Vagina (tissue), 2 donors: Measurements from ENCODE around the gene IL18. TPM values are rescaled to one million over a fixed set of nuclear protein-coding genes. Genes with fewer than 3 reads are reported as not detected.

Experiments
- DNase-seq, 2 donors: peaks; one replicate each; pipeline ENCODE4 v3.0.0-alpha.2; 2017; ENCODE audit errors: extremely low spot score in 2 of 2
- H3K27ac ChIP-seq: fragments of 200-600 bp; sonication (generic); one replicate; pipeline ENCODE4 v1.5.1; 2019
- H3K27me3 ChIP-seq: fragments of 200-600 bp; sonication (generic); one replicate; pipeline ENCODE4 v1.5.1; 2019
- H3K36me3 ChIP-seq, 2 donors: fragments of 200-600 bp; sonication (generic); one replicate each; pipeline ENCODE4 v1.5.1; 2017 to 2019
- H3K4me1 ChIP-seq: fragments of 200-600 bp; sonication (generic); one replicate; pipeline ENCODE4 v1.5.1; 2019
- H3K4me3 ChIP-seq, 2 donors: fragments of 200-600 bp; sonication (generic); 1 replicate in 1 of 2; 2 replicates in 1 of 2; pipeline ENCODE4 v1.5.1; 2016 to 2019
- H3K9me3 ChIP-seq: fragments of 200-600 bp; sonication (generic); one replicate; pipeline ENCODE4 v1.5.1; 2019
- CTCF ChIP-seq, 3 experiments: fragments of 450-650 bp in 2 of 3; fragments of 200-600 bp in 1 of 3; sonication (generic) in 1 of 3; IDR thresholded peaks; one replicate each; pipeline ENCODE4 v1.5.1; 2017 to 2019; ENCODE audit warnings: antibody characterized with exemption in 3 of 3, mild to moderate bottlenecking in 2 of 3, moderate library complexity in 2 of 3
- POLR2A ChIP-seq, 2 donors: fragments of 450-650 bp; IDR thresholded peaks; one replicate each; pipeline ENCODE4 v1.6.1; 2017; ENCODE audit warnings: antibody characterized with exemption in 2 of 2, mild to moderate bottlenecking in 2 of 2, moderate library complexity in 2 of 2
- POLR2AphosphoS5 ChIP-seq, 2 donors: sonication (generic); formaldehyde crosslinking; IDR thresholded peaks; one replicate each; pipeline ENCODE4 v1.9.0; 2017; ENCODE audit warnings: antibody characterized with exemption in 2 of 2, mild to moderate bottlenecking in 2 of 2, low read depth in 1 of 2; ENCODE audit not compliant: insufficient read depth in 1 of 2
- intact Hi-C: fragments of 100-400 bp; cut with DNase I; formaldehyde crosslinking; loops from one replicate; pipeline ENCODE4 v1.15.1; 2023
- total RNA-seq: library from RNA; depleted of rRNA; stranded (reverse); fragments of >200 nt; gene quantifications from one replicate; pipeline ENCODE4 v1.2.3, GENCODE V29; 2016

The IL18 gene
- total RNA-seq, 1 donor from 2014 or later = 48.6 TPM

DNA sequence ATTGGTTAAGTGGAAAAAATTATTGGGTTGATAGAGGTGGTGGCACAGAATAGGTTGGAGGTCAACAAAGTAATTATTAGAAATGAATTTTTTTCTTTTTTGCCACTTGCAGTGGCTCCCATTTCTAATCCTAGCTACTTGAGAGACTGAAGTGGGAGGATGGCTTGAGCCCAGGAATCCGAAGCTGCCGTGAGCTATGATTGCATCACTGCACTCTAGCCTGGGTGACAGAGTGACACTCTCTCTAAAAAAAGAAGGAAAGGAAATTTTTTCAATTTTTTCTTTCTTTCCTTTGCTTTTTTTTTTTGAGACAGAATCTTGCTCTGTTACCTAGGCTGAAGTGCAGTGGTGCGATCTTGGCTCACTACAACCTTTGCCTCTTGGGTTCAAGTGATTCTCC is 9.3 kb upstream of the IL18 start:
- no peaks in the 10 kb centered on the region for H3K9me3 ChIP-seq
- no peak overlapping the region for H3K4me3 ChIP-seq
- intact Hi-C loops = no loop called here
- peaks cover 13% of the 10 kb centered on the region for H3K4me1 ChIP-seq
- no peak for DNase-seq
- H3K36me3 ChIP-seq = no peaks in the 10 kb centered on the region
- H3K27me3 ChIP-seq = no peaks in the 10 kb centered on the region
- TF ChIP-seq POLR2AphosphoS5 (IDR thresholded peaks at IDR 0.05; ENCODE audit: insufficient read depth in 1 of 2, low read depth in 1 of 2) (no peak), POLR2A (IDR thresholded peaks at IDR 0.05) (no peak), CTCF (IDR thresholded peaks at IDR 0.05) (no peak)
- no peak overlapping the region for H3K27ac ChIP-seq

DNA sequence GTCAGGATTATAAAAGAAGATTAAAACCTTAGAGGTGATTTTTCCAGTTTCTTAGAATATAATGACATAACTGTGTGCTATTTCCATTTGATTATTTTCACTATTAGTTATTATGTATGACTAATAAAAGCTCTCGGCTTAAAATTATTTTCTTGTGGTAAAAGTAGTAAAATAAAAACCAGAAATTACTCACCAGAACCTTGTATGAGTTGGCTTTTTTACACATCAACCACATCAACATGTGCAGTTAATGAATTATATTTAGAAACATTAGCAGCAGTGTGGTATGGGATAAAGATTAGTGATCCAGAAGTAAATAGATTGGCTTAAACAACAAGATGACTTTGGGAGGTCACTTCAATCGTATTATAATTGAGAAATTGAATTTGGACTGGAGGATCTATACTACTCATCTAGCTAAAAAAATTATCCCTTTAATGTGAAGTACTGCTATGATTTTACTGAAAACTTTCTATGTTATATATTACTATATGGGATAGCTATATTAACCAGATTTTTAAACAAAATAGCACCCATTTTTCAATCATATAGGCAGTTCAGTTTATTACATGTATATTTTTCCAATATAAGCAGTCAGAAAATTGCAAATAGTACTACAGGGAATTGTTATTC is 8.6 kb upstream of the IL18 start:
- Histone ChIP-seq H3K27me3 (no peaks in the 10 kb centered on the region), H3K4me3 (no peak overlapping the region), H3K4me1 (peaks cover 13% of the 10 kb centered on the region), H3K27ac (no peak overlapping the region), H3K36me3 (no peaks in the 10 kb centered on the region), H3K9me3 (no peaks in the 10 kb centered on the region)
- intact Hi-C loops = no loop called here
- TF ChIP-seq POLR2AphosphoS5 (IDR thresholded peaks at IDR 0.05; ENCODE audit: insufficient read depth in 1 of 2, low read depth in 1 of 2) = no peak
- TF ChIP-seq CTCF (IDR thresholded peaks at IDR 0.05) = no peak
- no peak for TF ChIP-seq POLR2A (IDR thresholded peaks at IDR 0.05)
- no peak for DNase-seq

GRCh38 chr11:112167145-112167544 is 3.3 kb upstream of the IL18 start, which contains the start of gene TEX12:
TEX12 (plus strand) TSS chr11:112167372; CDS start chr11:112169269, 1,897 bp downstream.
- TF ChIP-seq CTCF (IDR thresholded peaks at IDR 0.05) (no peak), POLR2A (IDR thresholded peaks at IDR 0.05) (no peak), POLR2AphosphoS5 (IDR thresholded peaks at IDR 0.05; ENCODE audit: insufficient read depth in 1 of 2, low read depth in 1 of 2) (no peak)
- Histone ChIP-seq H3K4me1 (no peaks in the 10 kb centered on the region), H3K27me3 (no peaks in the 10 kb centered on the region), H3K27ac (peak within 1 kb of the TSS; percentile 34), H3K4me3 (no peak within 1 kb of the TSS), H3K9me3 (no peaks in the 10 kb centered on the region), H3K36me3 (no peaks in the 10 kb centered on the region)
- no peak for DNase-seq
- intact Hi-C loops = no loop called here

DNA sequence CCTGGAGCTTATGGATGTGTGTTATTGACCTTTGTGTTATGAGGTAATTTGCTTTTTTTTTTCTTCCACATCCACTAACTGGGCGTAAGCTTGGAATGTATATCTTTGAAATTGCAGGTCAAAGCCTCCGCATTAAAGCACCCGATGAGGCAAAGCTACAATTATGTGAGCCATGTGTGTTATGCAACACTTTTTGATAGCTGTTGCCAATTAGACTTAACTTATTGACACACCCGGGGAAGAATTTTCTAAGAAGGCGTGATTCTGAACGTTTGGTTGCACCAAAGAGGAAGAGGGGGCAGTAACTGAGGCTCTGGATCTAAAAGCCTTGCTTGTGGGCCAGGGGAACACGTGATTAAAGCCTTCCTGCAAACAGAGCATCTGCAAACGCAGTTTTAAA is 2.7 kb upstream of the IL18 start:
- Histone ChIP-seq H3K4me3 (no peak overlapping the region), H3K36me3 (no peaks in the 10 kb centered on the region), H3K27ac (peak overlapping the region; percentile 34), H3K9me3 (no peaks in the 10 kb centered on the region), H3K4me1 (peaks cover under 1% of the 10 kb centered on the region), H3K27me3 (no peaks in the 10 kb centered on the region)
- no peak for DNase-seq
- no peak for TF ChIP-seq CTCF (IDR thresholded peaks at IDR 0.05)
- TF ChIP-seq POLR2AphosphoS5 (IDR thresholded peaks at IDR 0.05; ENCODE audit: insufficient read depth in 1 of 2, low read depth in 1 of 2) = peak in 1 of 2 donors; percentile 28
- TF ChIP-seq POLR2A (IDR thresholded peaks at IDR 0.05) = no peak
- intact Hi-C loops = no loop called here

GRCh38 chr11:112165049-112165448 is 1.2 kb upstream of the IL18 start:
- Histone ChIP-seq H3K4me3 (no peak overlapping the region), H3K36me3 (no peaks in the 10 kb centered on the region), H3K27me3 (no peaks in the 10 kb centered on the region), H3K9me3 (no peaks in the 10 kb centered on the region), H3K27ac (no peak overlapping the region), H3K4me1 (peaks cover 5% of the 10 kb centered on the region)
- no peak for DNase-seq
- intact Hi-C loops = no loop called here
- TF ChIP-seq POLR2AphosphoS5 (IDR thresholded peaks at IDR 0.05; ENCODE audit: insufficient read depth in 1 of 2, low read depth in 1 of 2) (no peak), POLR2A (IDR thresholded peaks at IDR 0.05) (no peak), CTCF (IDR thresholded peaks at IDR 0.05) (no peak)
